CD4-positive, alpha-beta T cell treated with Interleukin-10 for 1 hour (primary cell): ENCODE data around the gene GRAMD1B.

Source experiments
- DNase-seq: peaks from one replicate; pipeline ENCODE4 v3.0.0-alpha.2; 2020

Gene GRAMD1B

GRCh38 chr11:123575441-123575840, 145.4 kb downstream of the GRAMD1B start:
- DNase-seq, result no peak

GRCh38 chr11:123576082-123576481, 146.0 kb downstream of the GRAMD1B start:
- no peak for DNase-seq

- DNase-seq, result no peak
These were observed 146.4 kb downstream of the GRAMD1B start for GRCh38 chr11:123576501-123576900.

GRCh38 chr11:123577081-123577598, 147.1 kb downstream of the GRAMD1B start:
- DNase-seq, result peak; percentile 54

- no peak for DNase-seq
These were observed 148.9 kb downstream of the GRAMD1B start for GRCh38 chr11:123578778-123579481.

GRCh38 chr11:123579482-123579812, 149.4 kb downstream of the GRAMD1B start:
- DNase-seq, result no peak

- DNase-seq, result no peak
These were observed 150.1 kb downstream of the GRAMD1B start for GRCh38 chr11:123580137-123580536.

- peak; percentile 66 for DNase-seq
These were observed 150.6 kb downstream of the GRAMD1B start for GRCh38 chr11:123580557-123581275.

GRCh38 chr11:123581651-123582399, 151.8 kb downstream of the GRAMD1B start:
- no peak for DNase-seq

GRCh38 chr11:123582992-123583504, 153.0 kb downstream of the GRAMD1B start:
- no peak for DNase-seq

GRCh38 chr11:123584186-123584585, 154.1 kb downstream of the GRAMD1B start:
- no peak for DNase-seq

GRCh38 chr11:123584737-123585136, 154.7 kb downstream of the GRAMD1B start:
- DNase-seq, result no peak

- DNase-seq, result no peak
These were observed 155.1 kb downstream of the GRAMD1B start for GRCh38 chr11:123585206-123585605.

- DNase-seq, result no peak
These were observed 155.6 kb downstream of the GRAMD1B start for GRCh38 chr11:123585706-123586105.

- no peak for DNase-seq
These were observed 156.5 kb downstream of the GRAMD1B start for GRCh38 chr11:123586568-123586967.

GRCh38 chr11:123587044-123587443, 157.0 kb downstream of the GRAMD1B start:
- DNase-seq, result no peak

GRCh38 chr11:123587559-123587958, 157.5 kb downstream of the GRAMD1B start:
- no peak for DNase-seq

- no peak for DNase-seq
These were observed 158.2 kb downstream of the GRAMD1B start for GRCh38 chr11:123588117-123588863.

- DNase-seq, result no peak
These were observed 158.8 kb downstream of the GRAMD1B start for GRCh38 chr11:123588864-123589262.

GRCh38 chr11:123590296-123590912, 160.3 kb downstream of the GRAMD1B start:
- DNase-seq, result no peak

- DNase-seq, result no peak
These were observed 163.5 kb downstream of the GRAMD1B start for GRCh38 chr11:123593570-123593969.
